ENCODE measurements around the gene C19orf33.

- TF ChIP-seq CTCF (IDR thresholded peaks at IDR 0.05) (no peak), POLR2A (IDR thresholded peaks at IDR 0.05) (no peak)
Observed at GRCh38 chr19:38276942-38277517, 27.0 kb upstream of the C19orf33 start.

Measured in adrenal gland (tissue), 5 donors.